NCI-H1436 (cell line): ENCODE measurements around the gene SEMA3E.
"Not testable (repeated sequence)": the region's sequence is repeated elsewhere in the genome, so short reads cannot be mapped to it uniquely, and the experiment has no call there.

Source experiments
- DNase-seq: peaks from one replicate; lab custom pipeline; 2025; lab: John Stamatoyannopoulos, UW

Gene SEMA3E

GRCh38 chr7:83486536-83486935 lies 162.4 kb downstream of the SEMA3E start:
- no peak for DNase-seq

GRCh38 chr7:83484826-83485225 lies 164.1 kb downstream of the SEMA3E start:
- no peak for DNase-seq

- no peak for DNase-seq
Measured at GRCh38 chr7:83484266-83484665, 164.7 kb downstream of the SEMA3E start.

GRCh38 chr7:83478616-83479015 lies 170.3 kb downstream of the SEMA3E start:
- DNase-seq: no peak

- no peak for DNase-seq
Measured at GRCh38 chr7:83476511-83477050, 172.4 kb downstream of the SEMA3E start.

- no peak for DNase-seq
Measured at GRCh38 chr7:83475420-83475819, 173.5 kb downstream of the SEMA3E start.

DNA sequence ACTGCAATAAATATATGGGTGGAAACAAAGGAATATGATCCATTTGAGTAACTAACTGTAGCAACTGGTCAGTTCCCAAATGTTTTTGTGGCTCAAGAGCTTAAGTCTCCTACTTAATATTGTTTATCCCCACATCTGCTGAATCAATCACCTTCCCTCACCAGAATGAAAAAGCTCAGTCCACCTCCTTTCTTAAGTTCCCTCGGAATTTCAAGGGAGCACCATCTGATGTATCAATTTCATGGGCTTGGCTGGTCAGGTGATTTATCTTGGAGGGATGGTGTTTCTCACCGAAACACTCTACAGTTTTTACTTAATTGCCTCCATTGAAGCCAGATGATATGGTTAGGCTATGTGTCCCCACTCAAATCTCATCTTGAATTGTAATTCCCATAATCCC lies 176.6 kb downstream of the SEMA3E start:
- no peak for DNase-seq

DNA sequence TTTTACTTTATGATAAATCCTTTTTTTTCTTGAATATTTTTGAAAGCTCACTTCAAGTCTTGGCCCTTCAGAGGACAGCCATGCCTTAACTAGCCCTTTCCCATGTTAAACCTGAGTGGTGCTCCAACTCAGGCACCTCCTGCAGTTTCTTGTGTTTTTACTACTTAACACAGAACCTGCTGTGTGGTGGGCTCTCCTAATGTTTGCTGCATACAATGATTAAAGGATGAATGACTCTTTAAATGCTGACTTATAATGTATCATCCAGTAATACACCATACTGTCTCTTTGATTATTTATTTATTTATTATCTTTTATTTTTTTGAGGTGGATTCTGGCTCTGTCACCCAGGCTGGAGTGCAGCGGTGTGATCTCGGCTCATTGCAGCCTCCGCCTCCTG lies 179.4 kb downstream of the SEMA3E start:
- no peak for DNase-seq

DNA sequence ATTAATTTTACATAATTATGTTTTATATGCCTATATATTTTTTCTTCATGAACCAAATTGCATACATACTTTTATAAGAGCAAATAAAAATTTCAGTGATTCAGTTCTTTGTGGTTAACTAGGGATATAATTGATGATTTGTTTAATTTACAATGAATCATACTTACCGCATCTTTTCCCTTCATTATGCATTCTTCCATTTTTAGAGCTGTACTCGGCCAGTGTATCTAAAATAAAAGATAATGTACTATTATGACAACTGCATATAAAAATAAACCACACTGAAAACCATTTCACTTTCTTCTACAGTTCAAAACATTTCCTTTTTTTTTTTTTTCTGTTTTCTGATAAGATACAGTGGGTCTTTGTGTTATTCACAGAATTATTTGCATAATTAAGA lies 179.9 kb downstream of the SEMA3E start:
- no peak for DNase-seq

DNA sequence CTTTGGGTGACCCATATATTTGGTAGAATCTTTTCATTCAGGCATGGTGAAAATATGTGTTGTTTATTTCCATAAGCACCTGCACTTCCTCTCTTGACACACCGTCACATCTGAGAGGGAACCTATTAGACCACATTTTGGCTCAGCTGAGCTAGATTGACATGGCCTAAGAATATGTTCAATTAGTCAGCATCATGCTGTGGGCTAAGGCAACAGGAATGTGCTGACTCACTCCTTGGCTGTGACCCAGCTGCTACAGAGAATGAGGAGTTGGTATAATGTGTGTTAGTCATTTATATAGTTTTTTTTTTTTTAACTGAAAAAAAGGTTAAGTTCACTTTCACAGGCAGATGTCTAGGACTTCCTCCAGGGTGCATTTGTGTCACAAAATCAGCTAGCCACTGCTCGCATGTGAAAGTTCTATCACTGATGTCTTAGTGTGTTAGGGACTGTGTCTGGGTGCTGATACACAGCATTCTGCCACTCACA lies 180.6 kb downstream of the SEMA3E start:
- DNase-seq: peak; percentile 42

DNA sequence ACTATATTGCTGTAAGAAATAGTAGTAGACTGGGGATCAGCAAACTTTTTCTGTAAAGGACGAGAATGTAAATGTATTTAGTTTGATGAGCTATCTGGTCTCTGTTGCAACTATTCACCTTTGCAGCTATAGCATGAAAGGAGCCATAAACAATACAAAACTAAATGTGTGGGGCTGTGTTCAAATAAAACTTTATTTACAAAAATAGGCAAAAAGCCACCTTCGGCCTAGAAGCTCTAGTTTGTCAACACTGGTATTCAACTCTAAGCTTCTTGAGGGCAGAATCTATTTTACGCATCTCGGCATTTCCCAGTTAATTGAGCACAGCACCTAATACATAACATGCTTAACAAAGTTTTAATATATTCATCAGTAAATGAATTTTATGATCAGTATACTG lies 181.4 kb downstream of the SEMA3E start:
- DNase-seq: no peak

DNA sequence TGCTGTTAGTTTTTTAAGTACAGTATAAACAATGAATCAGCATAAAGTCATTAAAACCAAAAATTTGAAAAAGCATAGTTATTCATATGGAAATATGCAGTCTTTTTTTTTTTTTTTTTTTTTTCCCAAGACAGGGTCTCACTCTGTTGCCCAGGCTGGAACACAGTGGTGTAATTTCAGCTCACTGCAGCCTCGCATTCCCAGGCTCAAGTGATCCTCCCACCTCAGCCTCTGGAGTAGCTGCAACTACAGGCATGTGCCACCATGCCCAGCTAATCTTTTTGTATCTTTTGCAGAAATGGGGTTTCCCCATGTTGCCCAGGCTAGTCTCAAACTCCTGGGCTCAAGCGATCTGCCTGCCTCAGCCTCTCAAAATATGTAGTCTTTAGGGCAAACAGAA lies 182.0 kb downstream of the SEMA3E start:
- DNase-seq: no peak

GRCh38 chr7:83466187-83466923 lies 182.6 kb downstream of the SEMA3E start:
- DNase-seq: no peak

GRCh38 chr7:83465643-83466042 lies 183.3 kb downstream of the SEMA3E start:
- no peak for DNase-seq

- DNase-seq: not testable (repeated sequence)
Measured at GRCh38 chr7:83461820-83462219, 187.1 kb downstream of the SEMA3E start.

GRCh38 chr7:83459930-83460653 lies 188.8 kb downstream of the SEMA3E start:
- DNase-seq: not testable (repeated sequence)

DNA sequence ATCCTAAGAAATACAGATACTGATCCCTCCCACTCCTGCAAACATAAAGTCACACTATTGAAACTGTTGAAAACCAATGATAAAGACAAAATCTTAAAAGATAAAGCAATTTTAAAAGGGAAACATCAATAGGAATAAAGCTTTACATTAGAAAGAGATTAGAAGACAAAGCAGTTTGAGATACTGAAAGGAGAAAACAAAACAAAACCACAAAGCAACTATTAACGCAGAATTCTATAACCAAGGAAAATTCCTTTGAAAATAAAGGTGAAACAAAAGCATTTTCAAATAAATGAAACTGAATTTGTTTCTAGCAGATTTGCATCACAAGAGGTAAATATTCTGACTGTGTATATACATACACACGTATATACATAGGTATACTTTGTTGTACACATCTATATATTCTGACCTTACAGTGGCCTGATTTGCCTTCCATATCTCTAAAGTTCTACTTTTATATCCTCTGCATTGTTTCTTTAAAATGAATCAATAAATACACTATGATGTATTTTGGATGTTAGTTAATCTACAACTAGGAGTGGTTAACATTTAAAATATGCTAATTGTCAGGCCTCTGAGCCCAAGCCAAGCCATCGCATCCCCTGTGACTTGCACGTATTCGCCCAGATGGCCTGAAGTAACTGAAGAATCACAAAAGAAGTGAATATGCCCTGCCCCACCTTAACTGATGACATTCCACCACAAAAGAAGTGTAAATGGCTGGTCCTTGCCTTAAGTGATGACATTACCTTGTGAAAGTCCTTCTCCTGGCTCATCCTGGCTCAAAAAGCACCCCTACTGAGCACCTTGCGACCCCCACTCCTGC lies 189.6 kb downstream of the SEMA3E start:
- DNase-seq: not testable (repeated sequence)

DNA sequence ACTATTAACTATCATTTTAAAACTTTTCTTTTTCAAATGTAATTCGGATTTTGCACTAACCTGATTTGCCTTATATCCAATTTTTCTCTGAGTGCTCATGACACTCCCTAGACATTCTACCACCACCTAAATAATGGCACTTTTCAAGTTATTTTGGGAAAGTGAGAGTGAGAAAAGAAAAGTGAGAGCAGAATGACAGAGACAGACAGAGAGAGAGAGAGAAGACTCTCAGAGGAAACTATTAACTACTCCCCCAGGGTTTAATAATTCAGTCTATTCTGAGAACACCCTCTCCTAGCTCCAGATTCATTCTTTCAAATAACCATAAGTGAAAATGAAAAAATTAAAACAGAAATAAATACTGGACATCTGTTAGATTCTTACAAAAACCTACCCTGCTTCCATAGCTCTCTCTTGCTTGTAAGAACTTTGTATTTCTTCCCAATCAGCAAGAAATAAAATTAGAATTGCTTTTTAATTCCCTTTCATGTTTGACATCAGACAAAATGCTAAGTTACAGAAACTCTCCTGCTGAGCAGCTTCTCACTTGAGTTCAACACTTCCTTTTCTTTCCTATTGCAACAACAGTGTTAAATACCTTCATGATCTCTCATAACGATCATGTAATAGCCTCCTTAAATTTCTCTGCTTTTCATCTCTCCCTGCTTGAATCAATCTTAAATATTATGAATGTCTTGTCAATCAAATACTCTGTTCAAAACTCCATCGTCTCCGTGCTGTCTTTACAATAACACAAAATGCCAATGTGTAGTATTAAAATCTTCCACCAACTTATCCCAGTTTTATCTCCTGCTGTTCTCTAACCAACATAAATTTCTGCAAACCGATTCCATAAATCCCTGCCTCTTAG lies 191.7 kb downstream of the SEMA3E start:
- DNase-seq: no peak

- DNase-seq: no peak
Measured at GRCh38 chr7:83456413-83456812, 192.5 kb downstream of the SEMA3E start.

DNA sequence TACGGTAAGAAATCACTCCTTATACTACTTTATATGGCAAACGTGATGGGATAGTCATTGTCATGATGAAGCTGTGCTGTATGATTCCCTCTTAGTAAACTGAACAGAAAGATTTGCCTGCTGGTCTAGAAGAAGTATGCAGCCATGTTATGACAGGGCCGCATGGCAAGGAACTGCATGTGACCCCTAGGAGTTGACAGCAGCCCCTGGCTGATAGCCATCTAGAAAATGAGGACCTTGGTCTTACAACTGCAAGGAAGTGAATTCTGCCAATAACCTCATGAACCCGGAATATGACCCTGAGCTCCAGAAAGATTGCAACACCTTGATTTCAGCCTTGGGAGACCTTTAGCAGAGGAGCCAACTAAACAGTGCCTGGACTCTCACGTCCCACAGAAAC lies 193.3 kb downstream of the SEMA3E start:
- no peak for DNase-seq

DNA sequence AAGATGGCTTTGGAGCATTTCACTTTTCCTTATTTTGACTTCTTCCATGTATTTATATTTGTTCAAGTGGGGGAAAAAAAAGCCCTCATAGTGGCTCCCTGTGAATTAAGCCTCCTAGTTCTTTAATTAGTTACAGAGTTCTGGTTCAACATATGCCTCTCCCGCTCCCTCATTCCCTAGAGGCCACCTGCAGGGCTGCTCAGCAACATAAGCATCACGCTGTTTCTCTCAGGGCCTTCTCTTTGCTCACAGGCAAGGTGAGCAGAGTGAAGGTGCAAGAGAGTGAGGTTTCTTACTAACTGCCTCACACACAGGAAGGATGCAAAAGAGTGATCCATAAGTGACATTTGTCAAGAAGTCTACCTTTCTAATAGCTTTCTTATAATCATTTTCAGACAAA lies 196.7 kb downstream of the SEMA3E start:
- DNase-seq: peak; percentile 53
